H1 (cell line): Measurements from ENCODE around the gene SAE1. TPM values are rescaled to one million over a fixed set of nuclear protein-coding genes. Genes with fewer than 3 reads are reported as not detected.

ENCODE experiments used
- BRCA1 ChIP-seq: IDR thresholded peaks from 2 replicates; pipeline ENCODE4 v1.6.1; 2012; ENCODE audit warnings: low read depth, low read length, improper control_type of control experiment
- EP300 ChIP-seq, 2 experiments: IDR thresholded peaks; 1 replicate in 1 of 2; 2 replicates in 1 of 2; pipeline ENCODE4 v1.6.1; 2011 to 2012; ENCODE audit warnings: low read depth in 2 of 2, low read length in 2 of 2, mild to moderate bottlenecking in 2 of 2, borderline replicate concordance in 1 of 2, inconsistent platforms in 1 of 2, moderate library complexity in 1 of 2
- SAP30 ChIP-seq: fragments of 300-600 bp; sonication (generic); IDR thresholded peaks from 2 replicates; pipeline ENCODE4 v1.7.1; 2012; ENCODE audit warnings: low read length, moderate library complexity, mild to moderate bottlenecking, inconsistent platforms; ENCODE audit not compliant: insufficient read depth, insufficient replicate concordance
- polyA plus RNA-seq, 7 experiments: library from polyadenylated mRNA; depleted of rRNA in 3 of 7; stranded (reverse) in 5 of 7; unstranded in 2 of 7; fragments of >200 nt in 5 of 7; fragments of 200-250 nt in 2 of 7; gene quantifications; 1 replicate in 5 of 7; 2 replicates in 1 of 7; 4 replicates in 1 of 7; pipeline versions ENCODE4 v1.2.1 to v1.2.3, GENCODE V29; 2011 to 2013; ENCODE audit warnings: missing spikeins in 2 of 7, mixed read lengths in 2 of 7
- total RNA-seq: library from RNA; stranded (reverse); fragmentation: NEBNext Ultra II Directional; extraction: Animal tissue kit (Norgen Biotek cat#: 25700); gene quantifications from 2 replicates; pipeline ENCODE4 v1.2.1, GENCODE V29; 2021
- TF ChIP-seq, protein P1 (sequence below): IDR thresholded peaks from 2 replicates; pipeline ENCODE4 v1.6.1; 2012; ENCODE audit warnings: inconsistent platforms

Gene SAE1
- total and polyA plus RNA-seq, 2 of the 8 experiments (the other 6 are each of a cell fraction or from before 2014, with no cell fraction given), result 213 to 268 TPM

DNA sequence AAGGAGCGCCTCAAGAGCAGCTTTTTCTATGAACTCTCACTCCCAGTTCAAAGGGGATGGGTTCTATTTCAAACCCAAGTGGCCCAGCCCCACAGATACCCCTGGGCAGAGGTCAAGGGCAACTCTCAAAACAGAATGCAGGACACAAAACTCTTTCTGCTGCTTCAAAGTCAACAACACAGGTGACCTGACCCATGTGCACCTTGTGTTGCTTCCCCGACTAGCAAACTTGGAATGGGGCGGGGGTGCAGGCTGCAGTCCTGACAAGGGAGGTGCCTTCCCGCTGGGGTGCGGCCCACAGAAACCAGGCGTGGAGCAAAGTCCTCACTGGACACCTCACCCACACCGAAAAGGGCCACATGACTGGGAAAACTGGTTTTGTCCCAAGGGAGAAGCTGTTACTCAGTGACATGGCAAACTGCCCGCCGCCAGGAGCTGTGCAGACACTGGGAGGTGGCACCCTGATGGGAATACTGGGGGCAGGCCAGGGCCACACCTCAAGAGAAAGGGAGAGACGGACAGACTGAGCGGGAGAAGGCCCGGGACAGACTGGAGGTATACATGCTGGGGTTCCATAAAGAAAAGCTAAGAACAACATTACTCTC, 34.4 kb upstream of the SAE1 start (continued):
- TF ChIP-seq SAP30, result no peak
- TF ChIP-seq, protein P1, sequence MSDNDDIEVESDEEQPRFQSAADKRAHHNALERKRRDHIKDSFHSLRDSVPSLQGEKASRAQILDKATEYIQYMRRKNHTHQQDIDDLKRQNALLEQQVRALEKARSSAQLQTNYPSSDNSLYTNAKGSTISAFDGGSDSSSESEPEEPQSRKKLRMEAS, result no peak
- no peak for TF ChIP-seq BRCA1
- no peak for TF ChIP-seq EP300 (IDR thresholded peaks at IDR 0.05; ENCODE audit: borderline replicate concordance in 1 of 2, low read depth in 2 of 2, low read length in 2 of 2)
- TF ChIP-seq, all 59 proteins: peak for 0
